ENCODE measurements around the gene TRIM2.

TRIM2 gene

DNA sequence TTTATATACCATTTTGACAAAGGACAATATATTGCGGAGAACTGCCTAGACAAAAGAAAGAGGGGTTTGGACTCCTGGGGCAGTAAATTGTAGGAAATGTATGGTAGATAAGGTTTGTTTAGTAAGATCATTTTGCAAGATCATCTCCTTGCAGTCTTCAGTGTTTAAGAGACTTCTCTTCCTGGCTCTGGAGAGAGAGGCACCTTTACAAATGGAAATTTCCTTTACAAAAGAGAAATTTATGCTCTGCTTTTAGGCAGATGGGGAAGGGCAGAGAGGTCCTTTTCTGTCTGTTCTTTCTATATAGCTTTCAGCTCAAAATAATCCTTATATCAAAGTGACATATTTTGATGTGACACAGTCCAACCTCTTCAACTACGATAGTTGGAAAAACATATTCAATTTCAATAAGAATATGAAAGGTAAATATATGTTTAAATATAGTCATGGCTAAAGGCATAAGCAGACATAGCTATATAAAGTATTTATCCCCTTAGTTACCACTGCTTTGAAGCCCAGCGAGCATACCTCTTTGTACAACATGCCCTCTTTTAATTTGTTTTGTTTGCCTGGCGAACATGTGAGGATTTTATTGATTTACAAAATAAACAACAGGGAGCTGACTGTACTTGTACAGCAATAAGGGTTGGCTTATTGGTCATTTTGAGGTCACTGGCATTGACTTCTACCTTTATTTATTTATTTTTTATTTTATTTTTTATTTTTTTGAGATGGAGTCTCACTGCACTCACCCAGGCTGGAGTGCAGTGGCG is 65.2 kb downstream of the TRIM2 start:
- H3K27me3 ChIP-seq (replicated peaks; ENCODE audit: control insufficient read depth, insufficient read depth, low read length) = no peaks in the 10 kb centered on the region
- no peaks in the 10 kb centered on the region for H3K36me3 ChIP-seq (ENCODE audit: control insufficient read depth, insufficient read depth, low read length)
- DNase-seq (ENCODE audit: extremely low read depth, insufficient read length) = no peak
- TF ChIP-seq, protein P1, sequence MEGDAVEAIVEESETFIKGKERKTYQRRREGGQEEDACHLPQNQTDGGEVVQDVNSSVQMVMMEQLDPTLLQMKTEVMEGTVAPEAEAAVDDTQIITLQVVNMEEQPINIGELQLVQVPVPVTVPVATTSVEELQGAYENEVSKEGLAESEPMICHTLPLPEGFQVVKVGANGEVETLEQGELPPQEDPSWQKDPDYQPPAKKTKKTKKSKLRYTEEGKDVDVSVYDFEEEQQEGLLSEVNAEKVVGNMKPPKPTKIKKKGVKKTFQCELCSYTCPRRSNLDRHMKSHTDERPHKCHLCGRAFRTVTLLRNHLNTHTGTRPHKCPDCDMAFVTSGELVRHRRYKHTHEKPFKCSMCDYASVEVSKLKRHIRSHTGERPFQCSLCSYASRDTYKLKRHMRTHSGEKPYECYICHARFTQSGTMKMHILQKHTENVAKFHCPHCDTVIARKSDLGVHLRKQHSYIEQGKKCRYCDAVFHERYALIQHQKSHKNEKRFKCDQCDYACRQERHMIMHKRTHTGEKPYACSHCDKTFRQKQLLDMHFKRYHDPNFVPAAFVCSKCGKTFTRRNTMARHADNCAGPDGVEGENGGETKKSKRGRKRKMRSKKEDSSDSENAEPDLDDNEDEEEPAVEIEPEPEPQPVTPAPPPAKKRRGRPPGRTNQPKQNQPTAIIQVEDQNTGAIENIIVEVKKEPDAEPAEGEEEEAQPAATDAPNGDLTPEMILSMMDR (IDR thresholded peaks at IDR 0.05; ENCODE audit: insufficient read depth, low read length, poor library complexity, severe bottlenecking) = no peak
- no peak overlapping the region for H3K4me3 ChIP-seq (replicated peaks; ENCODE audit: low read depth, low read length)

DNA sequence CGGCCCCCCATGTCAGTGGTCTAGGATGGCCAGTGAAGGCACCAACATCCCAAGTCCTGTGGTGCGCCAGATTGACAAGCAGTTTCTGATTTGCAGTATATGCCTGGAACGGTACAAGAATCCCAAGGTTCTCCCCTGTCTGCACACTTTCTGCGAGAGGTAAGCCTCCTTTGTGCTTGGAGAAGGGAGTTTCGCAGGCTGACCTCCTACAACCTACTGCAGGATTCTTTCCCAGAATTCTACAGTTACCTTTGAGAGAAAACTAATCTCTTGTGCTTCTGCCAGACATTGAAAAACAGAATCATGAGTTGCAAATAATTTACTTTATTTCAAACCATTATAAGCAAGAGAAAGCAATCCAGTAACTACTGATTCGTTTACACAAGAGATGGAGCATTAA is 66.1 kb downstream of the TRIM2 start:
- DNase-seq (ENCODE audit: extremely low read depth, insufficient read length) = no peak
- Histone ChIP-seq H3K36me3 (ENCODE audit: control insufficient read depth, insufficient read depth, low read length) (no peaks in the 10 kb centered on the region), H3K27me3 (replicated peaks; ENCODE audit: control insufficient read depth, insufficient read depth, low read length) (no peaks in the 10 kb centered on the region), H3K4me3 (replicated peaks; ENCODE audit: low read depth, low read length) (no peak overlapping the region)
- TF ChIP-seq, protein P1 (IDR thresholded peaks at IDR 0.05; ENCODE audit: insufficient read depth, low read length, poor library complexity, severe bottlenecking) = no peak

DNA sequence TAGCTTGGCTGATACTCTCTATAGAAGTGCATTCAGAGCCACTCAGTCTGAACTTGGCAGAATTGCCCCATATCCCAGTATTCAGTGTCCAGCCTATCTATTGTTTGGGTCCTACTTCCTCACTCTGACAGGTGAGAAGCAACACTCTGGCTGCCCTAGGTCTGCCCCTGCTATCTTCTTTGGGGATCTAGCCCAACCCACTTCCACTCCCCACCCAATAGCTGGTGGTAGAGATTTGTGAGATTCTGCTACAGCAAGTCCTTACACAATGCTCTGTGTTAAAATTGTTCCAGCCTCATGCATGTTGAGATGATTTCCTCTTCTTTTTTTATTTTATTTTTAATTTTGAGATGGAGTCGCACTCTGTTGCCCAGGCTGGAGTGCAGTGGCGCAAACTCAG is 67.6 kb downstream of the TRIM2 start:
- no peak for DNase-seq (ENCODE audit: extremely low read depth, insufficient read length)
- Histone ChIP-seq H3K4me3 (replicated peaks; ENCODE audit: low read depth, low read length) (no peak overlapping the region), H3K36me3 (ENCODE audit: control insufficient read depth, insufficient read depth, low read length) (no peaks in the 10 kb centered on the region), H3K27me3 (replicated peaks; ENCODE audit: control insufficient read depth, insufficient read depth, low read length) (no peaks in the 10 kb centered on the region)
- TF ChIP-seq, protein P1 (IDR thresholded peaks at IDR 0.05; ENCODE audit: insufficient read depth, low read length, poor library complexity, severe bottlenecking) = no peak

DNA sequence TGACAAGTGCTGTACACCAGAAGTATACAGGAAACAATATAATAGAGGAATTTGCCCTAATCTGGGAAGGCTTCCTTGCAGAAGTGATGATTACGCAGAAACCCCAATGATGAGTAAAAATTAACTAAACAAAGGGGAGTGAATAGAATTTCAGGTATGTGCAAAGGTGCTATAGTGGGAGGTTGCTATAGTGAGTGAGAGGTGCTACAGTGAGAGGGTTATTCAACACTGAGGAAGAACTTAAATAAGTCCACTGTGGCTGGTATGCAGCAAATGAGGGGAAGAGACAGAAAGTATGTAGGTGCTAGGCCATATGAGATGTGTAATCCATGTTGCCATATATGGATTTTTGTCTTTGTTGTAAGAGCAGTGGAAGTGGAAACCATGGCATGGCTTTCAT is 69.5 kb downstream of the TRIM2 start:
- TF ChIP-seq, protein P1 (IDR thresholded peaks at IDR 0.05; ENCODE audit: insufficient read depth, low read length, poor library complexity, severe bottlenecking) = no peak
- Histone ChIP-seq H3K36me3 (ENCODE audit: control insufficient read depth, insufficient read depth, low read length) (no peaks in the 10 kb centered on the region), H3K4me3 (replicated peaks; ENCODE audit: low read depth, low read length) (no peak overlapping the region), H3K27me3 (replicated peaks; ENCODE audit: control insufficient read depth, insufficient read depth, low read length) (no peaks in the 10 kb centered on the region)
- no peak for DNase-seq (ENCODE audit: extremely low read depth, insufficient read length)

DNA sequence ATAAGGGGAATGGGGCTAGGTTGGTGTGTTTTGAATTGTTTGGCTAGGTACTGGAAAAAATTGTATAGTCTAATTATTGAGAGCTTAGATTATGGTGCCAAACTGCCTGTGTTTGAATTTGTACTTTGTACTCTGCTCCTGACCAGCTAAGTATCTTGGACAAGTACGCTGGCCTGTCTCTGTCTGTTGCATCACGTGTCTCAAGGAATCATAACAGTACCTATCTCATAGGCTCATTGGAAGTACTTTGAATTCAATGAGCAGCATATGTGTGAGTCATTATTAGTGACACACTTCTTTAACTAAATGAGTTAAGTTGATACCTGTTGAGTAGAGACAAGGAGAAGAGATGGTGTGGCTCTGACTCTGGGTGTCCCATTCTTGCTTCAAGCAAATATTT is 70.7 kb downstream of the TRIM2 start:
- no peaks in the 10 kb centered on the region for H3K36me3 ChIP-seq (ENCODE audit: control insufficient read depth, insufficient read depth, low read length)
- H3K4me3 ChIP-seq (replicated peaks; ENCODE audit: low read depth, low read length) = no peak overlapping the region
- DNase-seq (ENCODE audit: extremely low read depth, insufficient read length) = no peak
- TF ChIP-seq, protein P1 (IDR thresholded peaks at IDR 0.05; ENCODE audit: insufficient read depth, low read length, poor library complexity, severe bottlenecking) = no peak
- no peaks in the 10 kb centered on the region for H3K27me3 ChIP-seq (replicated peaks; ENCODE audit: control insufficient read depth, insufficient read depth, low read length)
